ENCODE results near the gene L3MBTL4.

Gene L3MBTL4

DNA sequence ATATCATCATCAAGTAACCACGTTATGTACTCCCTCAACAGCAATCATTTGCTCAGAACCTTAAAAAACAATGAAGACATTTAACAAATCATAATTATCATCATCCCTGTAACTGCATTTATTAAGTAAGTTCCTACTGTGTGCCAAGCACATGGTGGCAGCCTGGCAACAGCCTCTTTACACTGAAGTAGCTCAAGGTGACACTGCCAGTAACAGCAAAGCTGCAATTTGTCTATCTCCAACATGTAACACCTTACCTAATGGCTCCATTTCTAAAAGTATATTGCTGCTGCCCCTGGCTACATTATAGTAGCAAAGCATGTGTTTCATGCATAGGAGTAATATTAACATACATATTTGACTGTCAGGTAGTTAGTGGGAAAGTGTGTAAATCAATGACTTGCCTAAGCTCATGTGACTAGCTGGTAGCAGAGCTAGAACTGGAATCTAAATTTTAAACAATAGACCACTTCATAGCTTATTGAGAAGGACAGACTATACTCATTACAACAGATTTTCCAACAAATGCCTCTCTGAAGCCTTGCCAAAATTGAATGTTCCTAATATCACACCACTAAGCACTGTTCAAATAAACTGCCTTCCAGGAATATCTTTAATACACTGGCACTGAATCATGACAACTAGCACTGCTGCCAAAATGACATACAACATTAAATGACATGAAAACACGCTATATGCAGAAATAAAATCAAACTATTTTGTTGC is 86.7 kb downstream of the L3MBTL4 start:
- Mint-ChIP-seq H3K36me3 (peaks cover 6% of the 10 kb centered on the region), H3K27me3 (no peaks in the 10 kb centered on the region), H3K4me1 (no peaks in the 10 kb centered on the region), H3K9me3 (peaks cover 13% of the 10 kb centered on the region), H3K27ac (no peak overlapping the region), H3K4me3 (no peak overlapping the region)
- ATAC-seq (ENCODE audit: low read depth) (no peak), DNase-seq (ENCODE audit: low spot score in 2 of 2) (no peak)

DNA sequence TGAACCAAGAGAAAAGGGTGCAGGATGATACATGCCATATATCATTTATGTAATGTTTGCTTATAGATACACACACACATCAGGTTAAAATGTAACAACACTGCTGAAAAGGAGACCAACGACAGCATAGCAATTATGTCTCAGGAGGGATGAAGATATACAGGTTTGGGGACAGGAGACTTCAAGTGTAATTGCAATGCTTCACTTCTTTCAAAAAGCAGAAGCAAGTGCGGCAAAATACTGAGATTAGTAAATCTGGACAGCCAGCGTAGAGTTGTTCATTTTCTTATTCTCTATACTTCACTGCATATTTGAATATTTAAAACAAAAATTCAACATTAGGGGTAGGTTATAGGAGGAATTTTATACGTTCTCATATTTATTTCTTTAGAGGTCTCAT is 87.2 kb downstream of the L3MBTL4 start:
- ATAC-seq (ENCODE audit: low read depth) (no peak), DNase-seq (ENCODE audit: low spot score in 2 of 2) (no peak)

DNA sequence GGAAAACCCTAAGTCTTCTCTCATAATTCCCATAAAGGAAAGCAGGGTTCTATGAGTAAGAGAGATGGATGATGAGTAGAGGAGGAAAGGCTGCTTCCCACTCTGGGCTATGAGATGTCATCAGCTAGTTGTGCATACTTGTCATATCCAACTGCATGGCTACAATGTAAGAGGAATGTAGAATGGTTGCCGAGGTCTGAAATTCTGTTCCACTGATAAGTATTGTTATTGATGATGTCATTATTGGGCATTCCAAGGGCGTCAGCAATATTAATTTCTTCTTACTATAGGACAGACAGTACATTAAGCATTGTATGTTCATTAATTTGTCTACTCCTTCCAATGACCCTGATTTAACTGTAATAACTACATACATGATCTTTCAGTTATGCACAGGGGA is 88.1 kb downstream of the L3MBTL4 start:
- ATAC-seq (ENCODE audit: low read depth) = no peak
- H3K4me1 Mint-ChIP-seq = no peaks in the 10 kb centered on the region
- H3K4me3 Mint-ChIP-seq = no peak overlapping the region
- H3K27me3 Mint-ChIP-seq = no peaks in the 10 kb centered on the region
- H3K27ac Mint-ChIP-seq = no peak overlapping the region
- peaks cover 21% of the 10 kb centered on the region for H3K9me3 Mint-ChIP-seq
- peaks cover 9% of the 10 kb centered on the region for H3K36me3 Mint-ChIP-seq
- DNase-seq (ENCODE audit: low spot score in 2 of 2) = no peak

More for the DNA sequence above, 87.2 kb downstream of the L3MBTL4 start:
- Mint-ChIP-seq H3K36me3 (peaks cover 6% of the 10 kb centered on the region), H3K4me3 (no peak overlapping the region), H3K27me3 (no peaks in the 10 kb centered on the region), H3K4me1 (no peaks in the 10 kb centered on the region), H3K27ac (no peak overlapping the region), H3K9me3 (peaks cover 17% of the 10 kb centered on the region)

GRCh38 chr18:6323319-6323889 is 91.3 kb downstream of the L3MBTL4 start:
- Mint-ChIP-seq H3K4me3 (no peak overlapping the region), H3K36me3 (peaks cover 6% of the 10 kb centered on the region), H3K9me3 (peaks cover 20% of the 10 kb centered on the region), H3K27me3 (no peaks in the 10 kb centered on the region), H3K4me1 (no peaks in the 10 kb centered on the region), H3K27ac (no peak overlapping the region)
- ATAC-seq (ENCODE audit: low read depth) (no peak), DNase-seq (ENCODE audit: low spot score in 2 of 2) (no peak)

- H3K27ac Mint-ChIP-seq = no peak overlapping the region
- no peak overlapping the region for H3K4me3 Mint-ChIP-seq
- no peaks in the 10 kb centered on the region for H3K4me1 Mint-ChIP-seq
- no peaks in the 10 kb centered on the region for H3K27me3 Mint-ChIP-seq
- H3K9me3 Mint-ChIP-seq = peaks cover 10% of the 10 kb centered on the region
- ATAC-seq (ENCODE audit: low read depth) = no peak
- H3K36me3 Mint-ChIP-seq = peaks cover 4% of the 10 kb centered on the region
- no peak for DNase-seq (ENCODE audit: low spot score in 2 of 2)
Measured at GRCh38 chr18:6315517-6316331, 99.0 kb downstream of the L3MBTL4 start.

DNA sequence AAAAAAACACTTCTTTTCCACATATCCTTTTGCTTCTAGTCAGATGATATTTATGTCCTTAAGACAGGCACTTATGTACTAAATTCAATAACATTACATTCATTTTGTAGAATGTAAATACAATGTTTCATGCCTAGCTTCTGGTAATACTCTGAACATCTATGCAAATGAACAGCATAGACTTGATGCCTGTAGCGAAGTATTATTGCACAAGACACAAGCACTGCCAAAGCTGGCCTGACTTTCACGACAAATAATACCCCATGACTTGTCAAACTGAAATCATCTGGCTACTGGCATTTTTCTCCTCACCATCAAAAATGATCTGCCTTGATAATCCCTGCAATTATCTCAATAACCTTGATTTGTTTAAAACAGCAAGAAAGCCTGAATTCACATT is 101.3 kb downstream of the L3MBTL4 start:
- Mint-ChIP-seq H3K36me3 (peaks cover 6% of the 10 kb centered on the region), H3K4me1 (no peaks in the 10 kb centered on the region), H3K9me3 (peaks cover 4% of the 10 kb centered on the region), H3K27ac (no peak overlapping the region), H3K4me3 (no peak overlapping the region), H3K27me3 (no peaks in the 10 kb centered on the region)
- DNase-seq (ENCODE audit: low spot score in 2 of 2) (no peak), ATAC-seq (ENCODE audit: low read depth) (no peak)

- no peak for DNase-seq (ENCODE audit: low spot score in 2 of 2)
- Mint-ChIP-seq H3K27ac (no peak overlapping the region), H3K27me3 (no peaks in the 10 kb centered on the region), H3K4me1 (no peaks in the 10 kb centered on the region), H3K4me3 (no peak overlapping the region), H3K36me3 (peaks cover 7% of the 10 kb centered on the region), H3K9me3 (peaks cover 4% of the 10 kb centered on the region)
- ATAC-seq (ENCODE audit: low read depth) = no peak
Measured at GRCh38 chr18:6311456-6312215, 103.1 kb downstream of the L3MBTL4 start.

DNA sequence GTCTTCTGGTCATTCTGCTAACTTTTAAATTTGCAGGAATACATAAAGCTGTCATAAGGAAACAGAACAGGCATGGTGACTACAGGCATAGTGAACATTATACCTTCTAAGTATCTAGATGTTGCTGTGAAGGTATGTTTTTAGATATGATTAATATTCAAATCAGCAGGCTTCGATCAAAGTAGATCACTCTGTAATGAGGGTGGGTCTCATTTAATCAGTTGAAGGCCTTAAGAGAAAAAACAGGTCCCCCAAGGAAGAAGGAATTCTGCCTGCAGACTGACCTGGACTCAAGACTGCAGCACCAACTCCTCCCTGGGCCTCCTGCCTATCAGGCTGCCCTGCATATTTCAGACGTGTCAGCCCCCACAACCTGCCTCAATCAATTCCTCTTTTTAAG is 104.0 kb downstream of the L3MBTL4 start:
- Mint-ChIP-seq H3K9me3 (peaks cover 4% of the 10 kb centered on the region), H3K27me3 (no peaks in the 10 kb centered on the region), H3K27ac (no peak overlapping the region), H3K4me1 (no peaks in the 10 kb centered on the region), H3K36me3 (peaks cover 7% of the 10 kb centered on the region), H3K4me3 (no peak overlapping the region)
- no peak for DNase-seq (ENCODE audit: low spot score in 2 of 2)
- no peak for ATAC-seq (ENCODE audit: low read depth)

DNA sequence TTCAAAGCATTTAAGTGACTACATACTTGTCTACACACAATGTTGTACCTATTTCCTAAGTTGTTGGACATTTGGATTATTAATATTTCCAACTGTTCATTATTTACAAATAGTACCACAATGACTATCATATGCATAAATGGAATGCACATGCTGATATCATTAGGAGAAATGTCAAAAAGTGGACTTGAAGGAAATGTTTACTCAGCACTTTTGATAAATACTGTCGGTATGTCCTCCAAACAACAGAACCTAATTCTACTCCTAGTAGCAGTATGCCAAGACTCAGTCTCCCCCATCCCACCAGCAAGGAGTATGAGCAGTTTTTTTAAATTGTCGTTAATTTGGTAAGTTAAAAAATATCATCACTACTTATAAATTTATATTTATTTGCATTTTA is 116.8 kb downstream of the L3MBTL4 start:
- no peak for ATAC-seq (ENCODE audit: low read depth)
- Mint-ChIP-seq H3K27me3 (no peaks in the 10 kb centered on the region), H3K9me3 (peaks cover 2% of the 10 kb centered on the region), H3K36me3 (no peaks in the 10 kb centered on the region), H3K4me1 (peaks cover 2% of the 10 kb centered on the region), H3K4me3 (no peak overlapping the region), H3K27ac (no peak overlapping the region)
- no peak for DNase-seq (ENCODE audit: low spot score in 2 of 2)

- ATAC-seq (ENCODE audit: low read depth) = no peak
Measured at GRCh38 chr18:6294148-6294784, 120.4 kb downstream of the L3MBTL4 start.

GRCh38 chr18:6289843-6290242 is 124.9 kb downstream of the L3MBTL4 start:
- H3K4me3 Mint-ChIP-seq = no peak overlapping the region
- no peak for DNase-seq (ENCODE audit: low spot score in 2 of 2)
- no peaks in the 10 kb centered on the region for H3K27me3 Mint-ChIP-seq
- peaks cover 4% of the 10 kb centered on the region for H3K9me3 Mint-ChIP-seq
- no peak for ATAC-seq (ENCODE audit: low read depth)
- H3K36me3 Mint-ChIP-seq = no peaks in the 10 kb centered on the region
- peaks cover 2% of the 10 kb centered on the region for H3K4me1 Mint-ChIP-seq
- no peak overlapping the region for H3K27ac Mint-ChIP-seq

More at GRCh38 chr18:6294148-6294784, 120.4 kb downstream of the L3MBTL4 start:
- Mint-ChIP-seq H3K27ac (no peak overlapping the region), H3K4me3 (no peak overlapping the region), H3K4me1 (peaks cover 2% of the 10 kb centered on the region), H3K9me3 (peaks cover 4% of the 10 kb centered on the region), H3K27me3 (no peaks in the 10 kb centered on the region), H3K36me3 (no peaks in the 10 kb centered on the region)
- DNase-seq (ENCODE audit: low spot score in 2 of 2) = no peak

DNA sequence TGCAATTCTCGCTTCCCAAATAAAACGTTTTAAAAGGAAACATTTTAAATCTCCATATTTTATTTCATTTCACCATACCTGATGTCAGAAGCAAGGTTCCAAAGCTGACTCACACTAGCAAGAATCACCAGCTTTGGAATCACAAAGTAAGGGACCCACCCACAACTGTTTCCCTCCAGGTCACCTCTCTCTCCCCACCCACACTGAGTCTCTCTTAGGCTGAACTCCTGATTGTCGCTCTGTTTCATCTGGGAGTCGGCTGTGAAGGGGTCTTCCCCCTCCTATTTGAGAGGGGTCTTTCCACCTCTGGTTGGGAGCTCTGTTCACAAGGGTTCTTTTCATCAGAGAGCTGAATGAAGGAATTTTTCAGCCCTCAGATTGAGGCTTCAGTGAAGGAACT is 128.1 kb downstream of the L3MBTL4 start:
- Mint-ChIP-seq H3K36me3 (no peaks in the 10 kb centered on the region), H3K27me3 (no peaks in the 10 kb centered on the region), H3K4me1 (no peaks in the 10 kb centered on the region), H3K4me3 (no peak overlapping the region), H3K9me3 (peaks cover 1% of the 10 kb centered on the region), H3K27ac (no peak overlapping the region)
- no peak for ATAC-seq (ENCODE audit: low read depth)
- DNase-seq (ENCODE audit: low spot score in 2 of 2) = no peak

- ATAC-seq (ENCODE audit: low read depth) (no peak), DNase-seq (ENCODE audit: low spot score in 2 of 2) (no peak)
- Mint-ChIP-seq H3K27me3 (no peaks in the 10 kb centered on the region), H3K4me1 (no peaks in the 10 kb centered on the region), H3K27ac (no peak overlapping the region), H3K36me3 (no peaks in the 10 kb centered on the region), H3K9me3 (no peaks in the 10 kb centered on the region), H3K4me3 (no peak overlapping the region)
Measured at GRCh38 chr18:6284761-6285160, 129.9 kb downstream of the L3MBTL4 start.
